Fibroblast of lung (primary cell): ENCODE measurements around the gene DHRS2.

Experiments
- EZH2 ChIP-seq: IDR thresholded peaks from 2 replicates; pipeline ENCODE4 v1.5.1; 2012; ENCODE audit warnings: low read length, control low read depth, mild to moderate bottlenecking; ENCODE audit errors: missing control alignments
- TF ChIP-seq, protein P1 (sequence below), 2 donors: IDR thresholded peaks in 1 of 2; conservative IDR thresholded peaks in 1 of 2; 1 replicate in 1 of 2; 2 replicates in 1 of 2; pipeline ENCODE4 v1.5.1; 2011 to 2012; ENCODE audit warnings: low read length in 2 of 2, control low read depth in 1 of 2, inconsistent platforms in 1 of 2, low read depth in 1 of 2, mild to moderate bottlenecking in 1 of 2

DNA sequence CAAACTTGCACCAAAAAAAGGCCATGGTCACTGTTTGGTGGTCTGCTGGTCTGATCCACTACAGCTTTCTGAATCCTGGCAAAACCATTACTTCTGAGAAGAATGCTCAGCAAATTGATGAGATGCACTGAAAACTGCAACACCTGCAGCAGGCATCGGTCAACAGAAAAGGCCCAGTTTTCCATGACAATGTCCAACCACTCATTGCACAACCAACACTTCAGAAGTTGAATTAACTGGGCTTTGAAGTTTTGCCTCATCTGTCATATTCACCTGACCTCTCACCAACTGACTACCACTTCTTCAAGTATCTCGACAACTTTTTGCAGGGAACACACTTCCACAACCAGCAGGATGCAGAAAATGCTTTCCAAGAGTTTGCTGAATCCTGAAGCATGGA, 7.0 kb upstream of the DHRS2 start:
- TF ChIP-seq, protein P1, sequence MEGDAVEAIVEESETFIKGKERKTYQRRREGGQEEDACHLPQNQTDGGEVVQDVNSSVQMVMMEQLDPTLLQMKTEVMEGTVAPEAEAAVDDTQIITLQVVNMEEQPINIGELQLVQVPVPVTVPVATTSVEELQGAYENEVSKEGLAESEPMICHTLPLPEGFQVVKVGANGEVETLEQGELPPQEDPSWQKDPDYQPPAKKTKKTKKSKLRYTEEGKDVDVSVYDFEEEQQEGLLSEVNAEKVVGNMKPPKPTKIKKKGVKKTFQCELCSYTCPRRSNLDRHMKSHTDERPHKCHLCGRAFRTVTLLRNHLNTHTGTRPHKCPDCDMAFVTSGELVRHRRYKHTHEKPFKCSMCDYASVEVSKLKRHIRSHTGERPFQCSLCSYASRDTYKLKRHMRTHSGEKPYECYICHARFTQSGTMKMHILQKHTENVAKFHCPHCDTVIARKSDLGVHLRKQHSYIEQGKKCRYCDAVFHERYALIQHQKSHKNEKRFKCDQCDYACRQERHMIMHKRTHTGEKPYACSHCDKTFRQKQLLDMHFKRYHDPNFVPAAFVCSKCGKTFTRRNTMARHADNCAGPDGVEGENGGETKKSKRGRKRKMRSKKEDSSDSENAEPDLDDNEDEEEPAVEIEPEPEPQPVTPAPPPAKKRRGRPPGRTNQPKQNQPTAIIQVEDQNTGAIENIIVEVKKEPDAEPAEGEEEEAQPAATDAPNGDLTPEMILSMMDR (conservative IDR thresholded peaks at IDR 0.05 in 1 of 2, IDR thresholded peaks at IDR 0.05 in 1 of 2; ENCODE audit: low read depth in 1 of 2, low read length in 2 of 2), result no peak
- no peak for TF ChIP-seq EZH2
